Activated T-cell treated with anti-CD3 and anti-CD28 coated beads for 1 hour (primary cell): ENCODE results near the gene ACIN1.

ENCODE experiments used
- DNase-seq: peaks from one replicate; pipeline ENCODE4 v3.0.0-alpha.2; 2020; ENCODE audit warnings: low read depth

Gene ACIN1

GRCh38 chr14:23057757-23058653 is 36.9 kb downstream of the ACIN1 start:
- DNase-seq: peak; percentile 86

- DNase-seq: peak; percentile 55
Observed at GRCh38 chr14:23056956-23057756, 37.8 kb downstream of the ACIN1 start, which contains the start of gene CDH24. Gene CDH24, minus strand, starts transcription at chr14:23057520. Its CDS starts 1,787 bp downstream, at chr14:23055733.

- DNase-seq: peak; percentile 60
Observed at GRCh38 chr14:23056145-23056955, 38.6 kb downstream of the ACIN1 start.

GRCh38 chr14:23055621-23056144 is 39.3 kb downstream of the ACIN1 start:
- no peak for DNase-seq

GRCh38 chr14:23055147-23055550 is 39.8 kb downstream of the ACIN1 start:
- DNase-seq: no peak

GRCh38 chr14:23054000-23054811 is 40.7 kb downstream of the ACIN1 start:
- DNase-seq: peak; percentile 22

- no peak for DNase-seq
Observed at GRCh38 chr14:23053426-23053825, 41.5 kb downstream of the ACIN1 start.

GRCh38 chr14:23052671-23053070 is 42.3 kb downstream of the ACIN1 start:
- no peak for DNase-seq

GRCh38 chr14:23052182-23052623 is 42.7 kb downstream of the ACIN1 start:
- DNase-seq: no peak

GRCh38 chr14:23051141-23052057 is 43.5 kb downstream of the ACIN1 start:
- DNase-seq: no peak

- DNase-seq: no peak
Observed at GRCh38 chr14:23049011-23049410, 45.9 kb downstream of the ACIN1 start.

GRCh38 chr14:23047751-23048693 is 46.9 kb downstream of the ACIN1 start:
- DNase-seq: no peak

GRCh38 chr14:23047034-23047634 is 47.8 kb downstream of the ACIN1 start:
- no peak for DNase-seq

GRCh38 chr14:23045419-23046357 is 49.2 kb downstream of the ACIN1 start:
- no peak for DNase-seq

GRCh38 chr14:23044840-23045239 is 50.1 kb downstream of the ACIN1 start:
- DNase-seq: no peak

- DNase-seq: no peak
Observed at GRCh38 chr14:23043754-23044153, 51.2 kb downstream of the ACIN1 start.

- DNase-seq: no peak
Observed at GRCh38 chr14:23043145-23043544, 51.8 kb downstream of the ACIN1 start.
